OCI-LY3 (cell line): ENCODE data around the gene KLK8.

Source experiments
- CTCF ChIP-seq: fragments of 200-600, 300-600 bp; sonication (generic); IDR thresholded peaks from 2 replicates; pipeline ENCODE4 v1.5.1; 2014; ENCODE audit warnings: antibody characterized with exemption, low read length, low read depth
- EZH2phosphoT487 ChIP-seq: fragments of 200-600 bp; shearing (Covaris generic); IDR thresholded peaks from 2 replicates; pipeline ENCODE4 v1.6.1; 2018; ENCODE audit warnings: antibody characterized with exemption, mixed run types, low read depth

GRCh38 chr19:51006406-51006805 lies 5.0 kb upstream of the KLK8 start:
- TF ChIP-seq EZH2phosphoT487 (no peak), CTCF (no peak)
